SK-N-SH treated with all-trans-retinoic acid at 6 μM for 48 hours (cell line): ENCODE measurements around the gene USP27X.

Source experiments
- ATAC-seq: fragments of 200-7000 bp; cut with Tn5 transposase; 3 replicates; pipeline ENCODE4 v1.9.1; 2020; ENCODE audit warnings: mild to moderate bottlenecking, moderate library complexity
- ARNTL ChIP-seq: fragments of 450-650 bp; formaldehyde crosslinking; IDR thresholded peaks from 2 replicates; pipeline ENCODE4 v1.5.0; 2020; ENCODE audit warnings: low read depth, mild to moderate bottlenecking, moderate library complexity, borderline replicate concordance
- BACH2 ChIP-seq: fragments of 250-450 bp; sonication (Bioruptor Pico); IDR thresholded peaks from 2 replicates; pipeline ENCODE4 v1.9.0; 2021; ENCODE audit warnings: mild to moderate bottlenecking, borderline replicate concordance
- CSDC2 ChIP-seq: fragments of 250-450 bp; sonication (Bioruptor Pico); IDR thresholded peaks from 2 replicates; pipeline ENCODE4 v1.5.0; 2020; ENCODE audit warnings: mild to moderate bottlenecking, moderate library complexity
- ESRRG ChIP-seq: fragments of 250-450 bp; sonication (Bioruptor Pico); IDR thresholded peaks from 2 replicates; pipeline ENCODE4 v1.6.1; 2021; ENCODE audit warnings: mild to moderate bottlenecking
- GLIS3 ChIP-seq: fragments of 250-450 bp; sonication (Bioruptor Pico); IDR thresholded peaks from 2 replicates; pipeline ENCODE4 v1.5.0; 2020; ENCODE audit warnings: mild to moderate bottlenecking, moderate library complexity
- ISL1 ChIP-seq: fragments of 250-450 bp; sonication (Bioruptor Pico); IDR thresholded peaks from 2 replicates; pipeline ENCODE4 v2.1.2; 2022; ENCODE audit warnings: mild to moderate bottlenecking, moderate library complexity
- OSR1 ChIP-seq: fragments of 250-450 bp; sonication (Bioruptor Pico); IDR thresholded peaks from 2 replicates; pipeline ENCODE4 v1.8.0; 2022; ENCODE audit warnings: moderate library complexity, mild to moderate bottlenecking, inconsistent platforms
- PATZ1 ChIP-seq: fragments of 250-450 bp; sonication (Bioruptor Pico); IDR thresholded peaks from 2 replicates; pipeline ENCODE4 v1.8.0; 2020; ENCODE audit warnings: mild to moderate bottlenecking, moderate library complexity, borderline replicate concordance
- POU6F1 ChIP-seq: fragments of 250-450 bp; sonication (Bioruptor Pico); IDR thresholded peaks from 2 replicates; pipeline ENCODE4 v1.8.0; 2021; ENCODE audit warnings: low read depth, mild to moderate bottlenecking, moderate library complexity, borderline replicate concordance
- PPARA ChIP-seq: fragments of 250-450 bp; sonication (Bioruptor Pico); IDR thresholded peaks from 2 replicates; pipeline ENCODE4 v1.5.0; 2020; ENCODE audit warnings: mild to moderate bottlenecking, borderline replicate concordance
- RARB ChIP-seq: fragments of 250-450 bp; sonication (Bioruptor Pico); IDR thresholded peaks from 2 replicates; pipeline ENCODE4 v1.8.0; 2021; ENCODE audit warnings: mild to moderate bottlenecking, moderate library complexity
- SNAI2 ChIP-seq: fragments of 250-450 bp; sonication (Bioruptor Pico); IDR thresholded peaks from 2 replicates; pipeline ENCODE4 v1.5.0; 2020; ENCODE audit warnings: mild to moderate bottlenecking, moderate library complexity
- TCF4 ChIP-seq: fragments of 250-450 bp; sonication (Bioruptor Pico); IDR thresholded peaks from 2 replicates; pipeline ENCODE4 v1.8.0; 2021; ENCODE audit warnings: mild to moderate bottlenecking, moderate library complexity, borderline replicate concordance
- TOX ChIP-seq: fragments of 250-450 bp; sonication (Bioruptor Pico); IDR thresholded peaks from 2 replicates; pipeline ENCODE4 v1.8.0; 2021; ENCODE audit warnings: mild to moderate bottlenecking, moderate library complexity, borderline replicate concordance
- TSHZ2 ChIP-seq: fragments of 250-450 bp; sonication (Bioruptor Pico); IDR thresholded peaks from 2 replicates; pipeline ENCODE4 v1.5.0; 2020; ENCODE audit warnings: mild to moderate bottlenecking, moderate library complexity
- ZFP3 ChIP-seq: fragments of 250-450 bp; sonication (Bioruptor Pico); IDR thresholded peaks from 2 replicates; pipeline ENCODE4 v1.5.0; 2020; ENCODE audit warnings: mild to moderate bottlenecking, moderate library complexity
- ZFP30 ChIP-seq: fragments of 450-650 bp; formaldehyde crosslinking; IDR thresholded peaks from 2 replicates; pipeline ENCODE4 v1.5.0; 2022; ENCODE audit warnings: mild to moderate bottlenecking, moderate library complexity
- ZNF565 ChIP-seq: fragments of 450-650 bp; formaldehyde crosslinking; conservative IDR thresholded peaks from 2 replicates; pipeline ENCODE4 v1.5.0; 2020; ENCODE audit warnings: low read depth, mild to moderate bottlenecking, moderate library complexity
- ZNF70 ChIP-seq: fragments of 450-650 bp; formaldehyde crosslinking; IDR thresholded peaks from 2 replicates; pipeline ENCODE4 v1.5.0; 2020; ENCODE audit warnings: mild to moderate bottlenecking, moderate library complexity
- ZNF8 ChIP-seq: fragments of 450-650 bp; formaldehyde crosslinking; IDR thresholded peaks from 2 replicates; pipeline ENCODE4 v1.5.0; 2020; ENCODE audit warnings: mild to moderate bottlenecking, moderate library complexity
- TF ChIP-seq, protein P1 (sequence below): fragments of 250-450 bp; sonication (Bioruptor Pico); IDR thresholded peaks from 2 replicates; pipeline ENCODE4 v1.5.1; 2020; ENCODE audit warnings: low read depth, mild to moderate bottlenecking, moderate library complexity
- TF ChIP-seq, protein P2 (sequence below): fragments of 250-450 bp; sonication (Bioruptor Pico); IDR thresholded peaks from 2 replicates; pipeline ENCODE4 v1.5.1; 2021; ENCODE audit warnings: mild to moderate bottlenecking, moderate library complexity

Gene USP27X

DNA sequence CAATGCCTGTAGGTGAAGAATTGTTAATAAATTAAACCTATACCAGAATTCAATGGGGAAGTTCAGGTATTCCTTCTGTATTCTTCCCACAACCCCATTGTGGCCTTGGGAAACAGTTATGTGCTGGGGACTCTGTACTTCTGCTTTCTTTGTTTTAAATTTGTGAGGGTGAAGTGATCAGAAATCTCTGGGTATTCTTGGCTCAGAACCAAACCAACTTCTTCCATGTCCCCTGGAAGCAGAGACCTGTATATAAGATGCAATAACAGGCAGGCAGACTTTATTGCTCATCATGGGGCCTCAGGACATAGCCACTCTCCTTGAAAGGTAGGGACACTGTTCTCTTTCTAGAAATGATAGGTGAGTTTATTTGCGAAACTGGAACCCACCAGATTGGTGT, 19.8 kb upstream of the USP27X start:
- TF ChIP-seq CSDC2 (no peak), OSR1 (CRISPR knock-in tag) (no peak), ZFP3 (no peak), POU6F1 (CRISPR knock-in tag) (no peak), ZFP30 (CRISPR knock-in tag) (no peak), TOX (no peak), ZNF8 (CRISPR knock-in tag) (no peak), BACH2 (CRISPR knock-in tag) (no peak), TSHZ2 (CRISPR knock-in tag) (no peak)
- ATAC-seq = no peak

DNA sequence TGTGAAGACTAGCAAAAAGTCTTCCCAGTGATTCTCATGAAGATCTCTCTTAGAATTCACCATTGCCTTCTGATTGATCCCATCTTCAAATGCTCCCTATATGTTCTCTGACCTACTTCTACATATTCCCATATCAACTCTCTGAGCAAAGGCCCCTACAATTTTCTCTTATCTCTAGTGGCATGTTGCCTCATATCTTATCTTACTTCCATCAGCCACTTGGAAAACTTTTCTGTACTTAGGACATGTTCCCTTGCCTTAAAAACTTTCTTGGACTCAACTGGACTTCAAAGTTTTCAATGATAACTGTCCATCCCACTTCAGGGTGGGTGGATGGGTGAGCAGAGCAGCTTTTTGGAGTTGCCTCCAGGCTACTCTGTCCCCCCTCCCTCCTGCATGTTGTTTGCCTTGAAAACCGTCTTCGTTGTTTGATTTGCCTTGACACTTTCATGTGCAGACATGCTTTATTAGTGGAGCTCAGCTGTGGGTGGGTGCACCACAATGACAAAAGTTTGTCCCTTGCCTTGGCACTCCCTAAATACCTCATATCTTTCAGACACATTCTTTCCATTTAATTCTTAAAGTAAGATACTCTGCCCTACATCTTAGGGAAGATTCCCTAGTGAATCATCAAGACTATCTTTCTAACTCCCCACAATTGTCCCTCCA, 18.3 kb upstream of the USP27X start:
- ATAC-seq = no peak
- TF ChIP-seq, protein P1, sequence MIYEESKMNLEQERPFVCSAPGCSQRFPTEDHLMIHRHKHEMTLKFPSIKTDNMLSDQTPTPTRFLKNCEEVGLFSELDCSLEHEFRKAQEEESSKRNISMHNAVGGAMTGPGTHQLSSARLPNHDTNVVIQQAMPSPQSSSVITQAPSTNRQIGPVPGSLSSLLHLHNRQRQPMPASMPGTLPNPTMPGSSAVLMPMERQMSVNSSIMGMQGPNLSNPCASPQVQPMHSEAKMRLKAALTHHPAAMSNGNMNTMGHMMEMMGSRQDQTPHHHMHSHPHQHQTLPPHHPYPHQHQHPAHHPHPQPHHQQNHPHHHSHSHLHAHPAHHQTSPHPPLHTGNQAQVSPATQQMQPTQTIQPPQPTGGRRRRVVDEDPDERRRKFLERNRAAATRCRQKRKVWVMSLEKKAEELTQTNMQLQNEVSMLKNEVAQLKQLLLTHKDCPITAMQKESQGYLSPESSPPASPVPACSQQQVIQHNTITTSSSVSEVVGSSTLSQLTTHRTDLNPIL (CRISPR knock-in tag) = no peak
- TF ChIP-seq SNAI2 = no peak
- TF ChIP-seq, all 23 proteins: peak for 0

DNA sequence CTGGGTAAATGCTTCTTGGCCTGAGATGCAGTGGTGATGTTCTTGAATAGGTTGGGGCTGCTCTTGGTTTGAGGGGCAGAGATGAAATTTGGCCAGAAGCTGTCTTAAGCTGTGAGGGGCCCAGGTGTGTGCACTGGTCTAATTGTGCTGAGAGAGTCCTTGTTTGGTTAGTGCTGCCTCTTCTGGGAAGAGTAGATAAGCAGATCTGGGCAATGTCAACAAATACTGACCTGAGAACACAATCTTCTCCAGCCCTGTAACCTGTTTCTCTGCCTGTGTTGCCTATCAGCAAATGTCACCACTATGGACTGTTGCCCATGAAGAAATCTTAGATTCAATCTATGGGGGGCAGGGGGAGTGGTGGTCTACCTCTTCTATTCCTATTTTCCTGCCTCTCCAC, 17.2 kb upstream of the USP27X start:
- ATAC-seq = no peak

More for the DNA sequence above, 17.2 kb upstream of the USP27X start:
- TF ChIP-seq PPARA (CRISPR knock-in tag) = no peak
- TF ChIP-seq BACH2 (CRISPR knock-in tag) = no peak
- no peak for TF ChIP-seq ZNF565 (CRISPR knock-in tag)
- TF ChIP-seq ISL1 = no peak
- TF ChIP-seq ESRRG (CRISPR knock-in tag) = no peak
- no peak for TF ChIP-seq OSR1 (CRISPR knock-in tag)
- TF ChIP-seq ARNTL (CRISPR knock-in tag) = no peak
- TF ChIP-seq ZFP3 = no peak
- TF ChIP-seq TCF4 = no peak
- TF ChIP-seq, protein P2, sequence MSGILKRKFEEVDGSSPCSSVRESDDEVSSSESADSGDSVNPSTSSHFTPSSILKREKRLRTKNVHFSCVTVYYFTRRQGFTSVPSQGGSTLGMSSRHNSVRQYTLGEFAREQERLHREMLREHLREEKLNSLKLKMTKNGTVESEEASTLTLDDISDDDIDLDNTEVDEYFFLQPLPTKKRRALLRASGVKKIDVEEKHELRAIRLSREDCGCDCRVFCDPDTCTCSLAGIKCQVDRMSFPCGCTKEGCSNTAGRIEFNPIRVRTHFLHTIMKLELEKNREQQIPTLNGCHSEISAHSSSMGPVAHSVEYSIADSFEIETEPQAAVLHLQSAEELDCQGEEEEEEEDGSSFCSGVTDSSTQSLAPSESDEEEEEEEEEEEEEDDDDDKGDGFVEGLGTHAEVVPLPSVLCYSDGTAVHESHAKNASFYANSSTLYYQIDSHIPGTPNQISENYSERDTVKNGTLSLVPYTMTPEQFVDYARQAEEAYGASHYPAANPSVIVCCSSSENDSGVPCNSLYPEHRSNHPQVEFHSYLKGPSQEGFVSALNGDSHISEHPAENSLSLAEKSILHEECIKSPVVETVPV (CRISPR knock-in tag) = no peak
- TF ChIP-seq PATZ1 (CRISPR knock-in tag) = no peak
- TF ChIP-seq ZNF8 (CRISPR knock-in tag) = no peak
- TF ChIP-seq SNAI2 = no peak
- no peak for TF ChIP-seq GLIS3
- TF ChIP-seq, protein P1 (CRISPR knock-in tag) = no peak
- no peak for TF ChIP-seq ZNF70 (CRISPR knock-in tag)
- TF ChIP-seq TSHZ2 (CRISPR knock-in tag) = no peak
- no peak for TF ChIP-seq RARB (CRISPR knock-in tag)
- no peak for TF ChIP-seq TOX
- no peak for TF ChIP-seq POU6F1 (CRISPR knock-in tag)
